BLaER1 treated with 17β-estradiol and CSF1 and Interleukin-3, amounts not matched to agents 10 nM and 100 nM (cell line): ENCODE results near the gene STRAP.

ENCODE experiments used
- H3K27ac ChIP-seq, 11 experiments: shearing (Covaris generic); formaldehyde crosslinking; 2 replicates each; pipeline ENCODE4 v1.8.1; 2022
- H3K27me3 ChIP-seq, 11 experiments: shearing (Covaris generic); formaldehyde crosslinking; 2 replicates each; pipeline ENCODE4 v1.8.1; 2022
- H3K36me3 ChIP-seq, 11 experiments: shearing (Covaris generic); formaldehyde crosslinking; 2 replicates each; pipeline ENCODE4 v1.8.1; 2022
- H3K4me1 ChIP-seq, 10 experiments: shearing (Covaris generic); formaldehyde crosslinking; 2 replicates each; pipeline ENCODE4 v1.8.1; 2022
- H3K4me2 ChIP-seq, 11 experiments: shearing (Covaris generic); formaldehyde crosslinking; 2 replicates each; pipeline ENCODE4 v1.8.1; 2022
- H3K4me3 ChIP-seq, 10 experiments: shearing (Covaris generic); formaldehyde crosslinking; 2 replicates each; pipeline ENCODE4 v1.8.1; 2022
- H3K9ac ChIP-seq, 11 experiments: shearing (Covaris generic); formaldehyde crosslinking; 2 replicates each; pipeline ENCODE4 v1.8.1; 2022
- H3K9me3 ChIP-seq, 11 experiments: shearing (Covaris generic); formaldehyde crosslinking; replicated peaks in 1 of 11; 2 replicates each; pipeline ENCODE4 v1.8.1; 2022
- H4K20me1 ChIP-seq, 11 experiments: shearing (Covaris generic); formaldehyde crosslinking; 2 replicates each; pipeline ENCODE4 v1.8.1; 2022
- Cebpa-rat ChIP-seq, 11 experiments: shearing (Covaris generic); IDR thresholded peaks; 2 replicates each; pipeline ENCODE4 v1.8.1; 2022

The STRAP gene

GRCh38 chr12:15851919-15852318 is 30.3 kb upstream of the STRAP start:
- Histone ChIP-seq H3K4me2 (no peak overlapping the region), H3K4me3 (no peak overlapping the region), H3K36me3 (no peaks in the 10 kb centered on the region), H3K27me3 (no peaks in the 10 kb centered on the region), H3K9ac (no peak overlapping the region), H3K4me1 (peaks cover 0 to 7% (median 0%) of the 10 kb centered on the region in 10 experiments; a peak in 3 of 20 replicates), H3K9me3 (no peaks in the 10 kb centered on the region), H3K27ac (no peak overlapping the region), H4K20me1 (no peaks in the 10 kb centered on the region)
- no peak for TF ChIP-seq Cebpa-rat (IDR thresholded peaks at IDR 0.05)

GRCh38 chr12:15852383-15852782 is 29.8 kb upstream of the STRAP start:
- Histone ChIP-seq H3K27me3 (no peaks in the 10 kb centered on the region), H3K9ac (no peak overlapping the region), H3K36me3 (no peaks in the 10 kb centered on the region), H3K4me3 (no peak overlapping the region), H3K9me3 (no peaks in the 10 kb centered on the region), H3K4me1 (peaks cover 0 to 7% (median 0%) of the 10 kb centered on the region in 10 experiments; a peak in 3 of 20 replicates), H3K4me2 (no peak overlapping the region), H3K27ac (no peak overlapping the region), H4K20me1 (no peaks in the 10 kb centered on the region)
- TF ChIP-seq Cebpa-rat (IDR thresholded peaks at IDR 0.05) = no peak

GRCh38 chr12:15853877-15854276 is 28.3 kb upstream of the STRAP start:
- H3K4me1 ChIP-seq = peaks cover 6 to 13% (median 7%) of the 10 kb centered on the region in 10 experiments; a peak in 17 of 20 replicates
- H3K36me3 ChIP-seq = no peaks in the 10 kb centered on the region
- H3K4me3 ChIP-seq = no peak overlapping the region
- no peaks in the 10 kb centered on the region for H3K9me3 ChIP-seq
- H3K4me2 ChIP-seq = no peak overlapping the region
- no peaks in the 10 kb centered on the region for H4K20me1 ChIP-seq
- H3K27me3 ChIP-seq = no peaks in the 10 kb centered on the region
- no peak overlapping the region for H3K9ac ChIP-seq
- TF ChIP-seq Cebpa-rat (IDR thresholded peaks at IDR 0.05) = no peak
- no peak overlapping the region for H3K27ac ChIP-seq

- H4K20me1 ChIP-seq = no peaks in the 10 kb centered on the region
- no peak overlapping the region for H3K27ac ChIP-seq
- no peak overlapping the region for H3K4me3 ChIP-seq
- TF ChIP-seq Cebpa-rat (IDR thresholded peaks at IDR 0.05) = no peak
- H3K4me1 ChIP-seq = peaks cover 6 to 16% (median 8%) of the 10 kb centered on the region in 10 experiments; a peak in 17 of 20 replicates
- H3K9ac ChIP-seq = no peak overlapping the region
- H3K4me2 ChIP-seq = no peak overlapping the region
- no peaks in the 10 kb centered on the region for H3K36me3 ChIP-seq
- H3K27me3 ChIP-seq = no peaks in the 10 kb centered on the region
- no peaks in the 10 kb centered on the region for H3K9me3 ChIP-seq
Observed at GRCh38 chr12:15854916-15855315, 27.3 kb upstream of the STRAP start.

GRCh38 chr12:15855646-15856045 is 26.5 kb upstream of the STRAP start:
- peaks cover 6 to 16% (median 8%) of the 10 kb centered on the region in 10 experiments; a peak in 17 of 20 replicates for H3K4me1 ChIP-seq
- H3K9me3 ChIP-seq = no peaks in the 10 kb centered on the region
- TF ChIP-seq Cebpa-rat (IDR thresholded peaks at IDR 0.05) = no peak
- H3K4me3 ChIP-seq = no peak overlapping the region
- H3K9ac ChIP-seq = no peak overlapping the region
- H3K4me2 ChIP-seq = peak overlapping the region in 2 of 11 experiments; percentile 15 to 38; a peak in 2 of 22 replicates
- H3K27me3 ChIP-seq = no peaks in the 10 kb centered on the region
- no peaks in the 10 kb centered on the region for H4K20me1 ChIP-seq
- no peak overlapping the region for H3K27ac ChIP-seq
- no peaks in the 10 kb centered on the region for H3K36me3 ChIP-seq

- TF ChIP-seq Cebpa-rat (IDR thresholded peaks at IDR 0.05) = no peak
- Histone ChIP-seq H3K9me3 (no peaks in the 10 kb centered on the region), H3K4me1 (peaks cover 6 to 16% (median 8%) of the 10 kb centered on the region in 10 experiments; a peak in 17 of 20 replicates), H3K9ac (no peak overlapping the region), H3K27me3 (no peaks in the 10 kb centered on the region), H4K20me1 (no peaks in the 10 kb centered on the region), H3K4me3 (no peak overlapping the region), H3K4me2 (peak overlapping the region in 2 of 11 experiments; percentile 15 to 38; a peak in 2 of 22 replicates), H3K36me3 (no peaks in the 10 kb centered on the region), H3K27ac (no peak overlapping the region)
Observed at GRCh38 chr12:15856097-15856982, 25.8 kb upstream of the STRAP start.

- peak overlapping the region in 9 of 11 experiments; percentile 12 to 47 (median 26); a peak in 14 of 22 replicates for H3K4me2 ChIP-seq
- H3K9me3 ChIP-seq = no peaks in the 10 kb centered on the region
- H4K20me1 ChIP-seq = no peaks in the 10 kb centered on the region
- no peak for TF ChIP-seq Cebpa-rat (IDR thresholded peaks at IDR 0.05)
- H3K4me3 ChIP-seq = no peak overlapping the region
- H3K36me3 ChIP-seq = no peaks in the 10 kb centered on the region
- H3K27me3 ChIP-seq = no peaks in the 10 kb centered on the region
- H3K9ac ChIP-seq = no peak overlapping the region
- H3K27ac ChIP-seq = no peak overlapping the region
- H3K4me1 ChIP-seq = peaks cover 7 to 21% (median 13%) of the 10 kb centered on the region in 10 experiments; a peak in 19 of 20 replicates
Observed at GRCh38 chr12:15858353-15858752, 23.8 kb upstream of the STRAP start.

GRCh38 chr12:15859116-15859515 is 23.1 kb upstream of the STRAP start:
- peaks cover 13 to 26% (median 18%) of the 10 kb centered on the region in 10 experiments; a peak in 19 of 20 replicates for H3K4me1 ChIP-seq
- H3K27ac ChIP-seq = no peak overlapping the region
- no peak overlapping the region for H3K9ac ChIP-seq
- no peaks in the 10 kb centered on the region for H3K27me3 ChIP-seq
- H4K20me1 ChIP-seq = no peaks in the 10 kb centered on the region
- H3K9me3 ChIP-seq = no peaks in the 10 kb centered on the region
- no peak overlapping the region for H3K4me3 ChIP-seq
- no peak for TF ChIP-seq Cebpa-rat (IDR thresholded peaks at IDR 0.05)
- H3K4me2 ChIP-seq = peak overlapping the region in 5 of 11 experiments; percentile 14 to 47 (median 36); a peak in 7 of 22 replicates
- H3K36me3 ChIP-seq = no peaks in the 10 kb centered on the region

- H3K4me2 ChIP-seq = peak overlapping the region in 1 of 11 experiments; percentile 17; a peak in 1 of 22 replicates
- H3K9me3 ChIP-seq = 0 out of 22 replicates have a peak, but pooled peaks cover 0 to 8% (median 0%) of the 10 kb centered on the region in 11 experiments
- H3K4me3 ChIP-seq = no peak overlapping the region
- no peak for TF ChIP-seq Cebpa-rat (IDR thresholded peaks at IDR 0.05)
- H3K9ac ChIP-seq = no peak overlapping the region
- H3K36me3 ChIP-seq = no peaks in the 10 kb centered on the region
- peaks cover 15 to 36% (median 26%) of the 10 kb centered on the region in 10 experiments for H3K4me1 ChIP-seq
- no peak overlapping the region for H3K27ac ChIP-seq
- H3K27me3 ChIP-seq = no peaks in the 10 kb centered on the region
- H4K20me1 ChIP-seq = no peaks in the 10 kb centered on the region
Observed at GRCh38 chr12:15861404-15861803, 20.8 kb upstream of the STRAP start.
